ENCODE data around the gene GGT7.
A peak's percentile ranks its signal among the peaks of the same experiment; 100 is the strongest.
"Not testable (repeated sequence)": the region's sequence is repeated elsewhere in the genome, so short reads cannot be mapped to it uniquely, and the experiment has no call there.

GGT7 gene

GRCh38 chr20:34843421-34843820 is 29.2 kb downstream of the GGT7 start:
- DNase-seq: no peak

- no peak for DNase-seq
Measured at GRCh38 chr20:34842143-34842542, 30.5 kb downstream of the GGT7 start.

- no peak for DNase-seq
Measured at GRCh38 chr20:34834459-34834893, 38.2 kb downstream of the GGT7 start.

GRCh38 chr20:34831936-34832335 is 40.7 kb downstream of the GGT7 start:
- no peak for DNase-seq

- DNase-seq: no peak
Measured at GRCh38 chr20:34829191-34829590, 43.5 kb downstream of the GGT7 start.

GRCh38 chr20:34825530-34826362 is 46.9 kb downstream of the GGT7 start, which contains the start of gene NCOA6:
Gene NCOA6, minus strand, starts transcription at chr20:34825651. Its CDS starts 43,296 bp downstream, at chr20:34782355.
- DNase-seq: peak; percentile 28

- no peak for DNase-seq
Measured at GRCh38 chr20:34824806-34825529, 47.7 kb downstream of the GGT7 start.

- DNase-seq: no peak
Measured at GRCh38 chr20:34824452-34824805, 48.2 kb downstream of the GGT7 start.

GRCh38 chr20:34824026-34824425 is 48.6 kb downstream of the GGT7 start:
- DNase-seq: no peak

GRCh38 chr20:34820805-34821578 is 51.7 kb downstream of the GGT7 start:
- no peak for DNase-seq

GRCh38 chr20:34817801-34818200 is 54.9 kb downstream of the GGT7 start:
- no peak for DNase-seq

GRCh38 chr20:34817072-34817471 is 55.6 kb downstream of the GGT7 start:
- no peak for DNase-seq

GRCh38 chr20:34815636-34816035 is 57.0 kb downstream of the GGT7 start:
- no peak for DNase-seq

- no peak for DNase-seq
Measured at GRCh38 chr20:34808583-34808982, 64.1 kb downstream of the GGT7 start.

GRCh38 chr20:34807944-34808465 is 64.7 kb downstream of the GGT7 start:
- DNase-seq: not testable (repeated sequence)

- DNase-seq: no peak
Measured at GRCh38 chr20:34806255-34806654, 66.4 kb downstream of the GGT7 start.

GRCh38 chr20:34798871-34799270 is 73.8 kb downstream of the GGT7 start:
- DNase-seq: no peak

- no peak for DNase-seq
Measured at GRCh38 chr20:34798328-34798727, 74.3 kb downstream of the GGT7 start.

GRCh38 chr20:34797012-34797995 is 75.4 kb downstream of the GGT7 start:
- no peak for DNase-seq
